HepG2 (cell line): ENCODE data around the gene PFKFB2. TPM values are rescaled to one million over a fixed set of nuclear protein-coding genes. Genes with fewer than 3 reads are reported as not detected.
A peak's percentile ranks its signal among the peaks of the same experiment; 100 is the strongest.

Experiments used
- AHDC1 ChIP-seq: sonication (generic); formaldehyde crosslinking; IDR thresholded peaks from 2 replicates; pipeline ENCODE4 v1.5.1; 2020; ENCODE audit warnings: mild to moderate bottlenecking, missing genetic modification reagents, borderline replicate concordance
- CREB1 ChIP-seq, 2 experiments: fragments of 450-650 bp in 1 of 2; IDR thresholded peaks; 2 replicates each; pipeline ENCODE4 v1.6.1; 2016 to 2017; ENCODE audit warnings: control low read depth in 1 of 2, mild to moderate bottlenecking in 1 of 2, missing compliant biosample characterization in 1 of 2, missing genetic modification characterization in 1 of 2
- FOXA1 ChIP-seq, 2 experiments: fragments of 450-650 bp in 1 of 2; sonication (generic) in 1 of 2; formaldehyde crosslinking in 1 of 2; IDR thresholded peaks; 2 replicates each; pipeline versions ENCODE4 v1.4.0 to v1.6.1; 2016 to 2020; ENCODE audit warnings: missing genetic modification reagents in 1 of 2
- HINFP ChIP-seq: sonication (generic); formaldehyde crosslinking; IDR thresholded peaks from 2 replicates; pipeline ENCODE4 v1.4.0; 2020; ENCODE audit warnings: low read depth, mild to moderate bottlenecking, missing genetic modification reagents
- HNRNPLL ChIP-seq: fragments of 200-400 bp; formaldehyde crosslinking; IDR thresholded peaks from 2 replicates; pipeline ENCODE4 v1.6.1; 2017; ENCODE audit warnings: mild to moderate bottlenecking, low read depth, low read length; ENCODE audit not compliant: poor library complexity, severe bottlenecking
- JUN ChIP-seq: sonication (generic); formaldehyde crosslinking; IDR thresholded peaks from 2 replicates; pipeline ENCODE4 v1.4.0; 2020; ENCODE audit warnings: mild to moderate bottlenecking, missing genetic modification reagents
- KAT8 ChIP-seq: IDR thresholded peaks from 2 replicates; pipeline ENCODE4 v1.6.1; 2016; ENCODE audit warnings: missing genetic modification reagents, missing compliant biosample characterization
- PAWR ChIP-seq: sonication (generic); formaldehyde crosslinking; IDR thresholded peaks from 2 replicates; pipeline ENCODE4 v1.4.0; 2020; ENCODE audit warnings: missing genetic modification reagents, mild to moderate bottlenecking, borderline replicate concordance
- RELA ChIP-seq: sonication (generic); formaldehyde crosslinking; IDR thresholded peaks from 2 replicates; pipeline ENCODE4 v1.4.0; 2020; ENCODE audit warnings: missing genetic modification reagents
- SOX5 ChIP-seq: IDR thresholded peaks from 2 replicates; pipeline ENCODE4 v1.6.1; 2016; ENCODE audit warnings: borderline replicate concordance
- TARDBP ChIP-seq: sonication (generic); formaldehyde crosslinking; IDR thresholded peaks from 2 replicates; pipeline ENCODE4 v1.8.0; 2022; ENCODE audit warnings: mild to moderate bottlenecking, missing genetic modification reagents
- WIZ ChIP-seq: sonication (generic); formaldehyde crosslinking; IDR thresholded peaks from 2 replicates; pipeline ENCODE4 v1.5.1; 2020; ENCODE audit warnings: mild to moderate bottlenecking, missing genetic modification reagents
- ZBTB7A ChIP-seq: sonication (generic); formaldehyde crosslinking; IDR thresholded peaks from 2 replicates; pipeline ENCODE4 v1.8.0; 2022; ENCODE audit warnings: mild to moderate bottlenecking, missing genetic modification reagents
- ZMYM3 ChIP-seq: sonication (generic); formaldehyde crosslinking; IDR thresholded peaks from 2 replicates; pipeline ENCODE4 v1.5.1; 2020; ENCODE audit warnings: mild to moderate bottlenecking, missing genetic modification reagents
- ZNF143 ChIP-seq: sonication (generic); formaldehyde crosslinking; IDR thresholded peaks from 2 replicates; pipeline ENCODE4 v1.4.0; 2020; ENCODE audit warnings: missing genetic modification reagents
- ZNF3 ChIP-seq: IDR thresholded peaks from 2 replicates; pipeline ENCODE4 v1.7.0; 2017; ENCODE audit warnings: inconsistent platforms
- ZNF446 ChIP-seq: sonication (generic); formaldehyde crosslinking; IDR thresholded peaks from 2 replicates; pipeline ENCODE4 v1.5.0; 2020; ENCODE audit warnings: mild to moderate bottlenecking, missing genetic modification reagents
- ZNF557 ChIP-seq: sonication (generic); formaldehyde crosslinking; IDR thresholded peaks from 2 replicates; pipeline ENCODE4 v1.4.0; 2020; ENCODE audit warnings: missing genetic modification reagents
- ZNF589 ChIP-seq: sonication (generic); formaldehyde crosslinking; conservative IDR thresholded peaks from 2 replicates; pipeline ENCODE4 v1.8.0; 2022; ENCODE audit warnings: mild to moderate bottlenecking, moderate library complexity, missing genetic modification reagents
- ZNF598 ChIP-seq: sonication (generic); formaldehyde crosslinking; IDR thresholded peaks from 2 replicates; pipeline ENCODE4 v1.5.1; 2020; ENCODE audit warnings: mild to moderate bottlenecking, missing genetic modification reagents, borderline replicate concordance
- ZSCAN5A ChIP-seq: sonication (generic); formaldehyde crosslinking; IDR thresholded peaks from 2 replicates; pipeline ENCODE4 v1.8.0; 2022; ENCODE audit warnings: mild to moderate bottlenecking, missing genetic modification reagents, borderline replicate concordance
- polyA plus RNA-seq, 8 experiments: library from polyadenylated mRNA; depleted of rRNA in 3 of 8; stranded (reverse) in 7 of 8; unstranded in 1 of 8; fragments of >200 nt; fragmentation: Illumina TruSeq in 4 of 8; extraction: Trizol in 4 of 8; gene quantifications; 2 replicates each; pipeline versions ENCODE4 v1.2.1 to v1.2.3, GENCODE V29; 2011 to 2016; ENCODE audit warnings: low read depth in 4 of 8, missing spikeins in 1 of 8, mixed read lengths in 1 of 8; ENCODE audit not compliant: insufficient read depth in 1 of 8
- total RNA-seq, 5 experiments: library from RNA; depleted of rRNA; stranded (reverse); fragments of >200 nt; fragmentation: Illumina TruSeq; extraction: Trizol; gene quantifications; 2 replicates each; pipeline ENCODE4 v1.2.3, GENCODE V29; 2016; ENCODE audit warnings: low read depth in 1 of 5
- TF ChIP-seq, protein P1 (sequence below): sonication (generic); formaldehyde crosslinking; IDR thresholded peaks from 2 replicates; pipeline ENCODE4 v1.5.0; 2020; ENCODE audit warnings: missing genetic modification reagents

Gene PFKFB2
- total and polyA plus RNA-seq, 2 of the 13 experiments (the other 11 are each of a cell fraction or from before 2014, with no cell fraction given): 4.6 to 10.6 TPM

DNA sequence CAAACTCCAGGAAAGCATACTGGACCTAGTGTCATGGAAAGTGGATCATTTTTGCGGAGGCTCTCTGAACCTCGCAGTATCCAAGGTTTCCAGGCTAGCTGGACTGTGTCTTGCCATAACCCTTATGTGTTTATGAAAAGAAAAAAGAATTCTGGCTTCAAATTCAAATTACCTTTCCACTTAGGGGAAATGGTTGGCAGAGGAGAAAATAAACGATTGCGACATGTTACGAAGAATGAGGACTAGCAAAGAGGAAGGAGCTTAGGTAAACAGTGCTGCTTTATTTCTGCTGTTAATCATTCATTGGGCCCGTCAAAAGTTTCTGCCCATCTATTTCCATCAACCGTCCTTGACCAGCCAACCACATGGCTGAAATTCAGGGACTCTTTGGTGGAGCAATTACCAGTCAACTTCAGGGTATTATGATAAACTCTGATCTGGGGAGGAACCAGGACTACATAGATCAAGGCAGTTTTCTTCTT lies 50.9 kb downstream of the PFKFB2 start, which contains the start of gene C4BPA (continued):
- TF ChIP-seq HNRNPLL (no peak), CREB1 (IDR thresholded peaks at IDR 0.05) (no peak), CREB1 (CRISPR knock-in tag; IDR thresholded peaks at IDR 0.05) (no peak; the same call in 1 of the 2 replicates), ZNF3 (CRISPR knock-in tag) (no peak), ZNF143 (CRISPR knock-in tag) (no peak), FOXA1 (IDR thresholded peaks at IDR 0.05) (no peak), FOXA1 (CRISPR knock-in tag; IDR thresholded peaks at IDR 0.05) (peak; percentile 94), HINFP (CRISPR knock-in tag) (no peak), KAT8 (CRISPR knock-in tag) (peak; percentile 76), ZNF446 (CRISPR knock-in tag) (no peak), ZBTB7A (CRISPR knock-in tag) (no peak), WIZ (CRISPR knock-in tag) (no peak), ZNF557 (CRISPR knock-in tag) (no peak), ZMYM3 (CRISPR knock-in tag) (no peak), ZSCAN5A (no peak; the same call in 1 of the 2 replicates), PAWR (no peak), TARDBP (no peak), JUN (no peak), AHDC1 (CRISPR knock-in tag) (peak; percentile 67; the same call in 1 of the 2 replicates), SOX5 (CRISPR knock-in tag) (peak; percentile 82), ZNF589 (CRISPR knock-in tag) (no peak), RELA (no peak), ZNF598 (CRISPR knock-in tag) (no peak)
- TF ChIP-seq, protein P1, sequence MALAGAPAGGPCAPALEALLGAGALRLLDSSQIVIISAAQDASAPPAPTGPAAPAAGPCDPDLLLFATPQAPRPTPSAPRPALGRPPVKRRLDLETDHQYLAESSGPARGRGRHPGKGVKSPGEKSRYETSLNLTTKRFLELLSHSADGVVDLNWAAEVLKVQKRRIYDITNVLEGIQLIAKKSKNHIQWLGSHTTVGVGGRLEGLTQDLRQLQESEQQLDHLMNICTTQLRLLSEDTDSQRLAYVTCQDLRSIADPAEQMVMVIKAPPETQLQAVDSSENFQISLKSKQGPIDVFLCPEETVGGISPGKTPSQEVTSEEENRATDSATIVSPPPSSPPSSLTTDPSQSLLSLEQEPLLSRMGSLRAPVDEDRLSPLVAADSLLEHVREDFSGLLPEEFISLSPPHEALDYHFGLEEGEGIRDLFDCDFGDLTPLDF (CRISPR knock-in tag): no peak
